Left lung (tissue), 10 donors: ENCODE measurements around the gene PRDM2. TPM values are rescaled to one million over a fixed set of nuclear protein-coding genes. Genes with fewer than 3 reads are reported as not detected.

ENCODE experiments used
- ATAC-seq: fragments of 200-7000 bp; cut with Tn5 transposase; one replicate; pipeline ENCODE4 v1.9.1; 2020; ENCODE audit warnings: moderate library complexity
- DNase-seq, 4 donors: peaks; one replicate each; pipeline ENCODE4 v3.0.0-alpha.2; 2013 to 2020
- H3K27ac ChIP-seq, 2 donors: fragments of 200-600 bp; sonication (generic) in 1 of 2; one replicate each; pipeline versions ENCODE4 v1.5.0 to v1.8.0; 2020 to 2021
- H3K27me3 ChIP-seq, 2 donors: fragments of 200-600 bp; sonication (generic) in 1 of 2; one replicate each; pipeline versions ENCODE4 v1.5.0 to v1.8.0; 2020 to 2021
- H3K36me3 ChIP-seq, 2 donors: fragments of 200-600 bp; sonication (generic) in 1 of 2; one replicate each; pipeline versions ENCODE4 v1.5.0 to v1.8.0; 2020 to 2021
- H3K4me1 ChIP-seq, 2 donors: fragments of 200-600 bp; one replicate each; pipeline ENCODE4 v1.8.0; 2021
- H3K4me3 ChIP-seq, 2 donors: fragments of 200-600 bp; sonication (generic) in 1 of 2; one replicate each; pipeline versions ENCODE4 v1.5.0 to v1.8.0; 2020 to 2021; ENCODE audit warnings: mild to moderate bottlenecking in 1 of 2
- H3K9me3 ChIP-seq, 2 donors: fragments of 200-600 bp; sonication (generic) in 1 of 2; one replicate each; pipeline versions ENCODE4 v1.5.0 to v1.8.0; 2020 to 2021
- intact Hi-C, 2 donors: fragments of 100-400 bp; cut with DNase I; formaldehyde crosslinking; loops; one replicate each; pipeline versions ENCODE4 v1.11.2 to v1.14.2; 2022
- polyA plus RNA-seq, 6 donors: library from polyadenylated mRNA; unstranded; fragments of 120-200 nt; gene quantifications; one replicate each; pipeline ENCODE4 v1.2.1, GENCODE V29; 2013; ENCODE audit not compliant: insufficient read length in 6 of 6
- total RNA-seq, 2 donors: library from RNA; stranded (reverse); fragmentation: NEBNext Ultra II Directional; extraction: Animal tissue kit (Norgen Biotek cat#: 25700); gene quantifications; one replicate each; pipeline ENCODE4 v1.2.1, GENCODE V29; 2021
- TF ChIP-seq, protein P1 (sequence below), 2 donors: fragments of 200-600 bp; sonication (generic) in 1 of 2; IDR thresholded peaks; one replicate each; pipeline versions ENCODE4 v1.5.0 to v1.8.0; 2021; ENCODE audit warnings: antibody characterized with exemption in 2 of 2
- donor health status: DM: no; HTN: yes; CAD: no.
- donor health status: DM: no; HTN: no; CAD: no.

PRDM2 gene
- total and polyA plus RNA-seq, 8 donors, result 39.6 to 51.7 (median 44.9) TPM

DNA sequence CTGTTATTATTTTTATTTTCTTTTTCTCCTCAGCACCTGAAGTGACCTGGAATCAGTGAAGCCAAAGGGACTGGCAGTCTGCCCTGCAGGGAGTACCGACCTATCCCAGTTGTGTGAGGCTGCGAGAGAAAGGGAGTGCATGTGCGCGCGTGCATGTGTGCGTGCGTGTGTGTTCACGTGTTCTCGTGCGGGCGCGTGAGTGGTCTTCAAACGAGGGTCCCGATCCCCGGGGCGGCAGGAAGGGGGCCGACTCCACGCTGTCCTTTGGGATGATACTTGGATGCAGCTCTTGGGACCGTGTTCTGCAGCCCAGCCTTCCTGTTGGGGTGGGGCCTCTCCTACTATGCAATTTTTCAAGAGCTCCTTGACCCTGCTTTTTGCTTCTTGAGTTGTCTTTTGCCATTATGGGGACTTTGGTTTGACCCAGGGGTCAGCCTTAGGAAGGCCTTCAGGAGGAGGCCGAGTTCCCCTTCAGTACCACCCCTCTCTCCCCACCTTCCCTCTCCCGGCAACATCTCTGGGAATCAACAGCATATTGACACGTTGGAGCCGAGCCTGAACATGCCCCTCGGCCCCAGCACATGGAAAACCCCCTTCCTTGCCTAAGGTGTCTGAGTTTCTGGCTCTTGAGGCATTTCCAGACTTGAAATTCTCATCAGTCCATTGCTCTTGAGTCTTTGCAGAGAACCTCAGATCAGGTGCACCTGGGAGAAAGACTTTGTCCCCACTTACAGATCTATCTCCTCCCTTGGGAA, 123.3 kb downstream of the PRDM2 start:
- ATAC-seq (no peak), DNase-seq (peak in 1 of 4 donors; percentile 19)
- intact Hi-C loops, result loop anchor here in 1 of 2 donors (10.0 kb wide), 2 partner anchors 131 to 159 kb away; no protein-coding TSS in a partner anchor
- TF ChIP-seq, protein P1, sequence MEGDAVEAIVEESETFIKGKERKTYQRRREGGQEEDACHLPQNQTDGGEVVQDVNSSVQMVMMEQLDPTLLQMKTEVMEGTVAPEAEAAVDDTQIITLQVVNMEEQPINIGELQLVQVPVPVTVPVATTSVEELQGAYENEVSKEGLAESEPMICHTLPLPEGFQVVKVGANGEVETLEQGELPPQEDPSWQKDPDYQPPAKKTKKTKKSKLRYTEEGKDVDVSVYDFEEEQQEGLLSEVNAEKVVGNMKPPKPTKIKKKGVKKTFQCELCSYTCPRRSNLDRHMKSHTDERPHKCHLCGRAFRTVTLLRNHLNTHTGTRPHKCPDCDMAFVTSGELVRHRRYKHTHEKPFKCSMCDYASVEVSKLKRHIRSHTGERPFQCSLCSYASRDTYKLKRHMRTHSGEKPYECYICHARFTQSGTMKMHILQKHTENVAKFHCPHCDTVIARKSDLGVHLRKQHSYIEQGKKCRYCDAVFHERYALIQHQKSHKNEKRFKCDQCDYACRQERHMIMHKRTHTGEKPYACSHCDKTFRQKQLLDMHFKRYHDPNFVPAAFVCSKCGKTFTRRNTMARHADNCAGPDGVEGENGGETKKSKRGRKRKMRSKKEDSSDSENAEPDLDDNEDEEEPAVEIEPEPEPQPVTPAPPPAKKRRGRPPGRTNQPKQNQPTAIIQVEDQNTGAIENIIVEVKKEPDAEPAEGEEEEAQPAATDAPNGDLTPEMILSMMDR (IDR thresholded peaks at IDR 0.05), result no peak
- Histone ChIP-seq H3K4me1 (no peaks in the 10 kb centered on the region), H3K27me3 (peaks cover 0 to 2% of the 10 kb centered on the region in 2 donors), H3K36me3 (peaks cover 0 to 42% of the 10 kb centered on the region in 2 donors), H3K27ac (no peak overlapping the region), H3K9me3 (no peaks in the 10 kb centered on the region), H3K4me3 (no peak overlapping the region)

DNA sequence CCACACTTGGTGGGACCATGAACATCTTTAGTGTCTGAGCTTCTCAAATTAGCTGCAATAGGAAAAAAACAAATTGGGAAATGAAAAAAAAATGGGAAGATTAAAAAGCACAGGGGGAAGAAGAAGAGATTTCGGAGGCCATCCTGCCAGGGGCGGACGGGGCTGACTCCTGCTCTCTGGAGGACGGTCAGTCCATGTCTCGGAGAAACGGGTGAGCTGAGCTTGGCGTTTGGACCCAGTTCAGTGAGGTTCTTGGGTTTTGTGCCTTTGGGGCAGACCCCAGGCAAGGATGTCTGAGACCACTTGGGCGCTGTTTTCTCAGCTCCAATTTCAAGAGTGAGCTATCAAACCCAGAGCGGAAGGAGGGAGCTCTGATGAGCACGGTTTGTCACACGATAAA, 123.9 kb downstream of the PRDM2 start:
- no peak for ATAC-seq
- Histone ChIP-seq H3K4me1 (no peaks in the 10 kb centered on the region), H3K27me3 (peaks cover 0 to 3% of the 10 kb centered on the region in 2 donors), H3K27ac (no peak overlapping the region), H3K36me3 (peaks cover 0 to 42% of the 10 kb centered on the region in 2 donors), H3K4me3 (no peak overlapping the region), H3K9me3 (no peaks in the 10 kb centered on the region)
- TF ChIP-seq, protein P1 (IDR thresholded peaks at IDR 0.05), result no peak
- DNase-seq, result no peak
- intact Hi-C loops, result loop anchor here in 1 of 2 donors (10.0 kb wide), 2 partner anchors 131 to 159 kb away; no protein-coding TSS in a partner anchor

GRCh38 chr1:13824626-13825025, 124.6 kb downstream of the PRDM2 start:
- no peak for DNase-seq
- H3K36me3 ChIP-seq, result peaks cover 0 to 38% of the 10 kb centered on the region in 2 donors

DNA sequence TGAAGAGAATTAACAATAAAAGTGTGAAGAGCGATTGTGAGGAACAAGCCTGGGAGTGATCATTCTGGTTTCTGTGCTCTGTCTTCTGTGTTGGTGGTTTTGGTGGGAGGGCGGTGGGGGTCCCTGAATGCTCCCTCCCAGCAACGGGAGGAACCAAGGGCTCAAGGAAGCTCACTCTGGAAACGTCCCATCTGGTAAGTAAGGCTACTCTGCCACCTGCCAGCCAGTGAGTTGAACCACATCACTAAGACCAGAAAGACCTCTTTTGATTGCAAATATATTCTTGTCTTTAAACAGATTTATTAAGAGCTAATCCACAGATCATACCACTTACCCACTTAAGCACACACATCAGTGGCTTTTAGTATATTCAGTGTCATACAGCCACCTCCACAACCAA, 125.0 kb downstream of the PRDM2 start:
- H3K4me1 ChIP-seq, result no peaks in the 10 kb centered on the region
- H3K27ac ChIP-seq, result no peak overlapping the region
- DNase-seq, result no peak
- no peaks in the 10 kb centered on the region for H3K9me3 ChIP-seq
- peaks cover 0 to 3% of the 10 kb centered on the region in 2 donors for H3K27me3 ChIP-seq
- H3K36me3 ChIP-seq, result peaks cover 0 to 36% of the 10 kb centered on the region in 2 donors
- TF ChIP-seq, protein P1 (IDR thresholded peaks at IDR 0.05), result no peak
- no peak overlapping the region for H3K4me3 ChIP-seq
- ATAC-seq, result no peak
- intact Hi-C loops, result loop anchor here in 1 of 2 donors (10.0 kb wide), 2 partner anchors 130 to 160 kb away; no protein-coding TSS in a partner anchor

More at GRCh38 chr1:13824626-13825025, 124.6 kb downstream of the PRDM2 start:
- TF ChIP-seq, protein P1 (IDR thresholded peaks at IDR 0.05), result no peak
- no peaks in the 10 kb centered on the region for H3K9me3 ChIP-seq
- no peak overlapping the region for H3K27ac ChIP-seq
- no peak for ATAC-seq
- peaks cover 0 to 3% of the 10 kb centered on the region in 2 donors for H3K27me3 ChIP-seq
- H3K4me3 ChIP-seq, result no peak overlapping the region
- no peaks in the 10 kb centered on the region for H3K4me1 ChIP-seq
- intact Hi-C loops, result loop anchor here in 1 of 2 donors (10.0 kb wide), 2 partner anchors 130 to 160 kb away; no protein-coding TSS in a partner anchor

DNA sequence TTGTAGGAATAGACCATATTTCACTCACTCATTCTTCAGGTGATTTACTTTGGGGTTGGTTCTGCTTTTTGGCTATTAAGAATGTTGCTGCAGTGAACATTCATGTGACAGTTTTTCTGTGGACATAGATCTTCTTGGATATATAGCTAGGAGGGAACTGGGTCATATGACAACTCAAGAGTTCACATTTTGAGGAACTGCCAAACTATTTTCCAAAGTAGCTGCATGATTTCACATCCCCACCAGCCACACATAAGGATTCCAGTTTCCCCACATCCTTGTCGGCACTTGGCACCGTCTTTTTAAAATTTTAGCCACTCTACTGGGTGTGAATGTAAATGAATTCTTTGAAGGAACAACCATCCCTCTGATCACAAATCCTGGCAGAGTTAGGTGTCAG, 126.0 kb downstream of the PRDM2 start:
- no peak overlapping the region for H3K27ac ChIP-seq
- H3K36me3 ChIP-seq, result peaks cover 0 to 27% of the 10 kb centered on the region in 2 donors
- peaks cover 0 to 3% of the 10 kb centered on the region in 2 donors for H3K4me1 ChIP-seq
- H3K9me3 ChIP-seq, result no peaks in the 10 kb centered on the region
- TF ChIP-seq, protein P1 (IDR thresholded peaks at IDR 0.05), result no peak
- H3K4me3 ChIP-seq, result no peak overlapping the region
- DNase-seq (no peak), ATAC-seq (no peak)
- intact Hi-C loops, result loop anchor here in 1 of 2 donors (10.0 kb wide), 2 partner anchors 129 to 161 kb away; no protein-coding TSS in a partner anchor
- H3K27me3 ChIP-seq, result peaks cover 0 to 3% of the 10 kb centered on the region in 2 donors
